OCI-LY7 (cell line): ENCODE results near the gene HS3ST3A1. TPM values are rescaled to one million over a fixed set of nuclear protein-coding genes. Genes with fewer than 3 reads are reported as not detected.

ENCODE experiments used
- BruUV-seq: library from RNA; stranded (reverse); fragments of 400-500 nt; replicated peaks from 2 replicates; lab custom pipeline; 2021; lab: Mats Ljungman, UMichigan
- CTCF ChIA-PET: fragments of 300-600 bp; sonication (Branson Sonifier 250); formaldehyde crosslinking; loops from one replicate; lab custom pipeline; 2022; ENCODE audit warnings: antibody characterized with exemption; ENCODE audit not compliant: unreplicated experiment; lab: Charles Lee
- POLR2A ChIA-PET: fragments of 300-600 bp; sonication (Branson Sonifier 250); formaldehyde crosslinking; loops from one replicate; lab custom pipeline; 2022; ENCODE audit warnings: antibody characterized with exemption; lab: Charles Lee
- DNase-seq: peaks from one replicate; pipeline ENCODE4 v3.0.0-alpha.2; 2015; ENCODE audit warnings: low spot score
- H2AFZ ChIP-seq: fragments of 200-600 bp; sonication (generic), shearing (Covaris generic); 2 replicates; pipeline ENCODE4 v1.6.1; 2014; ENCODE audit warnings: mild to moderate bottlenecking, antibody characterized with exemption, low read length, moderate library complexity
- H3K27ac ChIP-seq: fragments of 200-600 bp; sonication (generic); 2 replicates; pipeline ENCODE4 v1.5.1; 2014; ENCODE audit warnings: mixed run types, low read depth, mild to moderate bottlenecking, moderate library complexity, low read length, inconsistent platforms; ENCODE audit not compliant: poor library complexity, severe bottlenecking
- H3K36me3 ChIP-seq: fragments of 200-600 bp; sonication (generic); 2 replicates; pipeline ENCODE4 v1.6.1; 2014; ENCODE audit warnings: mild to moderate bottlenecking, antibody characterized with exemption, low read length, moderate library complexity, mixed read lengths; ENCODE audit not compliant: insufficient read depth
- H3K4me1 ChIP-seq: fragments of 200-600 bp; sonication (generic); 2 replicates; pipeline ENCODE4 v1.5.1; 2014; ENCODE audit warnings: mild to moderate bottlenecking, low read length; ENCODE audit not compliant: insufficient read depth, poor library complexity, severe bottlenecking
- H3K4me2 ChIP-seq: fragments of 200-600 bp; sonication (generic); 2 replicates; pipeline ENCODE4 v1.6.1; 2014; ENCODE audit warnings: mild to moderate bottlenecking, low read length
- H3K4me3 ChIP-seq: fragments of 200-600 bp; sonication (generic); 2 replicates; pipeline ENCODE4 v1.5.1; 2014; ENCODE audit warnings: mild to moderate bottlenecking, low read depth, low read length; ENCODE audit not compliant: poor library complexity, severe bottlenecking
- H3K79me2 ChIP-seq: fragments of 200-600 bp; sonication (generic); 2 replicates; pipeline ENCODE4 v1.6.1; 2016; ENCODE audit warnings: low read depth, mild to moderate bottlenecking, low read length, moderate library complexity, mixed read lengths; ENCODE audit not compliant: insufficient read depth
- H3K9me2 ChIP-seq: fragments of 200-600 bp; sonication (generic); 2 replicates; pipeline ENCODE4 v1.6.1; 2016; ENCODE audit warnings: mild to moderate bottlenecking, low read length, mixed read lengths; ENCODE audit not compliant: insufficient read depth
- H3K9me3 ChIP-seq: fragments of 200-600 bp; sonication (generic); 2 replicates; pipeline ENCODE4 v1.6.1; 2014; ENCODE audit warnings: mild to moderate bottlenecking, mixed run types, low read length, mixed read lengths
- H4K20me1 ChIP-seq: fragments of 200-600 bp; sonication (generic); 2 replicates; pipeline ENCODE4 v1.6.1; 2014; ENCODE audit warnings: mild to moderate bottlenecking, antibody characterized with exemption, low read length, moderate library complexity, mixed read lengths; ENCODE audit not compliant: insufficient read depth
- EZH2phosphoT487 ChIP-seq: fragments of 200-600 bp; sonication (generic); IDR thresholded peaks from 2 replicates; pipeline ENCODE4 v1.6.1; 2018; ENCODE audit warnings: low read depth, borderline replicate concordance, mild to moderate bottlenecking, mixed run types, antibody characterized with exemption, low read length, moderate library complexity, mixed read lengths
- intact Hi-C: fragments of 100-400 bp; cut with micrococcal nuclease; formaldehyde crosslinking; loops from one replicate; pipeline ENCODE4 v1.10.0; 2022; ENCODE audit not compliant: unreplicated experiment
- total RNA-seq, 2 experiments: library from RNA; depleted of rRNA in 1 of 2; stranded (reverse); fragments of >200 nt in 1 of 2; shearing (Covaris generic) in 1 of 2; gene quantifications; 2 replicates each; pipeline ENCODE4 v1.2.3, GENCODE V29; 2014 to 2022
- TF ChIP-seq, protein P1 (sequence below): fragments of 200-600 bp; sonication (generic); conservative IDR thresholded peaks from 2 replicates; pipeline ENCODE4 v1.5.1; 2014; ENCODE audit warnings: mild to moderate bottlenecking, antibody characterized with exemption, low read length, moderate library complexity, mixed read lengths

The HS3ST3A1 gene
- total RNA-seq, 2 experiments from 2014 or later, result 0.72 TPM; not detected in 1

DNA sequence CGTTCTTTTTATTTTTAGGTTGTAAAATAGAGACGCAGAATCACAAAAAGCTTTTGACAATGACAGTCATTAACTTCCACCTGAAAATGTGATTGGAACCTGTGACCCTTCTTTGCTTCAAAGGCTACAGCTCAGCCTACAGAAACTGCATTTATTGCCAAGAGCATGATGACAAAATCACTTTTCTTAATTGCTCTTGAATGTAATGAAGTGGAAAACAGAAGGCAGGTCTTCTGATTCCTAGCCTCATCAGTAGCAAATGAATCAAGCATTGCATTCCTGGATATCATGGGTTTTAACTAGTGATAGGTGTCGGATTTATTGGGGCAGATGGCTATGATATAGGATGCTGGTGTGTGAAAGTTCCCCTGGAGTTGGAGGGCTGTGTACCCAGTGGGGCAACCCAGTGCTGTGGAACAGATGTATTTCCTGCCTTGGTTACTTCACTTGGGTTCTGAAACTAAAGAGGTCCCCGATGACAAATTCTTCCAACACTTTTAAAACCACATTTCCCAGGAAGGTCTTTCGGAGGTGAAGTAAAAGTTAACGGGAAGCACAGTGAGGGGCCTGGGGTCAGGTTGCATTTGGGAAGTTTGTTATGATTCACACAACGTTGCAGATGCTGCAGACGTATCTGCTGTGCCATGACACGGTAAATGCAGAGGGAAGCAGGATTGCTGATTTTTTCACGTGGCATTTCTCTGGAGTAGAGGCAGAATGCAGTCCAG, 127.5 kb downstream of the HS3ST3A1 start:
- TF ChIP-seq, protein P1, sequence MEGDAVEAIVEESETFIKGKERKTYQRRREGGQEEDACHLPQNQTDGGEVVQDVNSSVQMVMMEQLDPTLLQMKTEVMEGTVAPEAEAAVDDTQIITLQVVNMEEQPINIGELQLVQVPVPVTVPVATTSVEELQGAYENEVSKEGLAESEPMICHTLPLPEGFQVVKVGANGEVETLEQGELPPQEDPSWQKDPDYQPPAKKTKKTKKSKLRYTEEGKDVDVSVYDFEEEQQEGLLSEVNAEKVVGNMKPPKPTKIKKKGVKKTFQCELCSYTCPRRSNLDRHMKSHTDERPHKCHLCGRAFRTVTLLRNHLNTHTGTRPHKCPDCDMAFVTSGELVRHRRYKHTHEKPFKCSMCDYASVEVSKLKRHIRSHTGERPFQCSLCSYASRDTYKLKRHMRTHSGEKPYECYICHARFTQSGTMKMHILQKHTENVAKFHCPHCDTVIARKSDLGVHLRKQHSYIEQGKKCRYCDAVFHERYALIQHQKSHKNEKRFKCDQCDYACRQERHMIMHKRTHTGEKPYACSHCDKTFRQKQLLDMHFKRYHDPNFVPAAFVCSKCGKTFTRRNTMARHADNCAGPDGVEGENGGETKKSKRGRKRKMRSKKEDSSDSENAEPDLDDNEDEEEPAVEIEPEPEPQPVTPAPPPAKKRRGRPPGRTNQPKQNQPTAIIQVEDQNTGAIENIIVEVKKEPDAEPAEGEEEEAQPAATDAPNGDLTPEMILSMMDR, result no peak
- TF ChIP-seq EZH2phosphoT487, result no peak
- Histone ChIP-seq H4K20me1 (no peaks in the 10 kb centered on the region), H3K4me1 (no peaks in the 10 kb centered on the region), H3K4me3 (no peak overlapping the region), H3K9me3 (no peaks in the 10 kb centered on the region), H3K27ac (no peak overlapping the region), H3K79me2 (no peaks in the 10 kb centered on the region), H3K4me2 (no peak overlapping the region), H3K36me3 (no peaks in the 10 kb centered on the region), H3K9me2 (no peaks in the 10 kb centered on the region), H2AFZ (no peak overlapping the region)
- no TSS peak for BruUV-seq
- intact Hi-C loops, result no loop called here
- POLR2A ChIA-PET, result interaction anchor here (0.7 kb wide), 1 partner anchor 221 kb away, joined by 3 read pairs; no protein-coding TSS in a partner anchor
- CTCF ChIA-PET, result no interaction called here
- DNase-seq, result no peak

DNA sequence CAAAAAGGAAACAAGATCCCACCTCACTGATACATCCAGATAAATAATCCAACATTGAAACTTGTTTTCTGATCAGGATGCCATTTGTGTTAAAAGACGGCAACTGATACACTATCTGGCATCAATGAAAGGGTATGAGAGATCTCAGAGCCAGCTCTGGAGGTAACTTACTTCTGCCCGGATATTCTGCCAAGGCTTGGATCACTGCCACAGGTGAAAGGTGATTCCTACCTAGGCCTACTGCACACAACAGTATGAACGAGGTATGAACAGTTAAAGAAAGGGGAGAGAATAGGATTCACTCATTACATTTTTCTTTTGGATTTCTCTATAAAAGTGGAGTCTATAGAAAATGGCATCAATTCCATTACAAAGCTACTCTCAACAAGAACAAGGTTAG, 136.1 kb downstream of the HS3ST3A1 start:
- no peaks in the 10 kb centered on the region for H3K4me1 ChIP-seq
- H2AFZ ChIP-seq, result no peak overlapping the region
- DNase-seq, result no peak
- POLR2A ChIA-PET, result no interaction called here
- no peak overlapping the region for H3K4me2 ChIP-seq
- no peak overlapping the region for H3K27ac ChIP-seq
- H3K4me3 ChIP-seq, result no peak overlapping the region
- H3K36me3 ChIP-seq, result no peaks in the 10 kb centered on the region
- no peaks in the 10 kb centered on the region for H3K79me2 ChIP-seq
- H3K9me3 ChIP-seq, result no peaks in the 10 kb centered on the region
- no TSS peak for BruUV-seq
- H4K20me1 ChIP-seq, result no peaks in the 10 kb centered on the region
- TF ChIP-seq EZH2phosphoT487, result no peak
- TF ChIP-seq, protein P1, result no peak
- intact Hi-C loops, result no loop called here
- no peaks in the 10 kb centered on the region for H3K9me2 ChIP-seq
- CTCF ChIA-PET, result no interaction called here

DNA sequence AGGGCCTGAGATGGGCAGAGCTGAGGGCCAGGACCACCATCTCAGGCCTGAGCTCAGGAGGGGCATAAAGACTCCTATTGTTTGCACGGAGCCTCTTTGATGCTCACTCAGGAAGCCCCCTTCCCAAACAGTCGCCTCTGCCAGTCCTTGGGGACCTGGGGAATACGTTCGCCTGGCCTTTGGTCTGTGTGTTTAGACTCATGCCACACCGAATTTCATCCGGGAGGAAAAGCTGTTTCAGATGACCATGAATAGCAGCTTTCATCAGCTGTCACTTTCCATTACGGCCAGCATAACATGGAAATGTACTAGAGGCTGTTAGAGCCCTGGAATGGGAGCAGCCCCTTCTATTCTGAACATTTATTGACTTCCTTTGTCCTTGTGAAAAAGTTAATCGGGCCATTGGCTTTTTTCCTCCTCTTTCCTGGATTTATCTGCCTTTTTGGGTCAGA, 139.0 kb downstream of the HS3ST3A1 start:
- TF ChIP-seq EZH2phosphoT487, result no peak
- TF ChIP-seq, protein P1, result no peak
- H2AFZ ChIP-seq, result no peak overlapping the region
- H3K79me2 ChIP-seq, result no peaks in the 10 kb centered on the region
- ChIA-PET CTCF (no interaction called here), POLR2A (interaction anchor here (0.7 kb wide), 1 partner anchor 1608 kb away, joined by 4 read pairs; no protein-coding TSS in a partner anchor)
- H3K9me3 ChIP-seq, result no peaks in the 10 kb centered on the region
- intact Hi-C loops, result no loop called here
- DNase-seq, result no peak
- no peaks in the 10 kb centered on the region for H3K4me1 ChIP-seq
- no peak overlapping the region for H3K4me2 ChIP-seq
- no peak overlapping the region for H3K4me3 ChIP-seq
- no peak overlapping the region for H3K27ac ChIP-seq
- no peaks in the 10 kb centered on the region for H3K9me2 ChIP-seq
- BruUV-seq, result no TSS peak
- H4K20me1 ChIP-seq, result no peaks in the 10 kb centered on the region
- H3K36me3 ChIP-seq, result no peaks in the 10 kb centered on the region
